Right ventricle myocardium superior (tissue), 1 donor: ENCODE results near the gene UPB1. TPM values are rescaled to one million over a fixed set of nuclear protein-coding genes. Genes with fewer than 3 reads are reported as not detected.
"Not testable (repeated sequence)": the region's sequence is repeated elsewhere in the genome, so short reads cannot be mapped to it uniquely, and the experiment has no call there.

Experiments
- ATAC-seq: fragments of 200-7000 bp; cut with Tn5 transposase; one replicate; pipeline ENCODE4 v1.9.1; 2020; ENCODE audit warnings: mild to moderate bottlenecking; ENCODE audit not compliant: poor library complexity
- DNase-seq: peaks from one replicate; pipeline ENCODE4 v3.0.0-alpha.2; 2020
- intact Hi-C: fragments of 100-400 bp; cut with DNase I; formaldehyde crosslinking; loops from one replicate; pipeline ENCODE4 v1.11.2; 2022
- total RNA-seq: library from RNA; stranded (reverse); fragmentation: NEBNext Ultra II Directional; extraction: Animal tissue kit (Norgen Biotek cat#: 25700); gene quantifications from one replicate; pipeline ENCODE4 v1.2.1, GENCODE V29; 2021
- donor health status: DM: no; HTN: yes; CAD: no; lungs with severe emphysema.

UPB1 gene
- total RNA-seq, 1 donor from 2014 or later: 1.7 TPM

DNA sequence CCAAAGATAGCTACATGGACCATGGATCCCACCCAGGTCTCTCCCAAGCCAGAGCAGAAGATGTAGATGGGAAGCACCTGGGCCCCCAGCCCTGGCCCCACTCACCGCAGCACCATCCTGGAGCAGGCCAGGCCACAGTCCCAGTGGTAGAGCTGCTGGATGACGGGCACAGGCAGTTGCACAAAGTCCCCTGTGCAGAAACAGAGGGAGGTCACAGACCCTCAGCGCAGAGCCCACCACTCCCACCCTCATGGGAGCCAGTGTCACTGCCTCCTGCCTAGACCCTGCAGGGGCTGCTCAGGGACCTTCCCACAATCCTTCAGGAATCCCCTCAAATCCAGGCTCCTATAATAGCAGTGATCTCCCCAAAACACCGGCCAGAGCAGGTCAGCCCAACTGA is 53.7 kb downstream of the UPB1 start:
- ATAC-seq (no peak), DNase-seq (no peak)
- intact Hi-C loops: no loop called here

DNA sequence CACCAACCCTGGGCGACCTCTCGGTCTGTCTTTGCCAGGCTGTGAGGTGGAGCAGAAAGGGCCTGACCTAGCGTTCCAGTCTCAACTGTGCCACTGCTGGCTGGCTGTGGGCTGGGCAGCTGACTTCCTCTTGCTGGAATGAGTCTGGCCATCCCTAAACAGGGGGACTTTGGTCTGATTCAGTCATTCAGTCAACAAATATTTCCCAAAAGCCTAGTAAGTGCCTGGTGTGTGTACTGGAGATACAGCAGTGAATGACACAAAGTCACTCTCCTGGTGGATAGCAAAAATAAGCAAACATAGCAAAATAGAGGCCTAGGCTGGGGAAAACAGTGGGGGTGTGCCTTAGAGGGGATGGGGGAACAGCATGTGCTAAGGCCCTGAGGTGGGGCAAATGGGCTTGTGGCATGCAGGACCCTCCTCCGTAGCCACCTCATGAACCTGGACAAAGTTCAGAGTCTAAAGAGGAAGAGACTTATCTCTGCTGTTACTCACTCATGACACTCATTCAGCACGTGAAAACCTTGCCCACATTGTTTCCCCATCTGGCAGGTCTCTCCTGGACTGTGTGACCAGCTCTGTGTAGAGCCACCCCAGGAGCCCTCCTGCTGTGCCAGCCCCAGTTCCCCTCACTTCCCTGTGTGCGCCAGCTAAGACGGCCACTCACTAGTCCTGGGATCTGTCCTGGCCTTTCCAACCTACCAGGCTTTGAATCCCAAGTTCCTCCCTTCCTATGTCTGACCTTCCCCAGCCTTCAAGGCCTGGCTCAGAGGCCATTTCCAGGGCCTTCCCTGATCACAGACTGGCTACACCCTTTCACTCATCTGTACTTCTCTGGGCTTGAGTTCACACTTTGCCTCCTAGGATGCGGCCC is 55.1 kb downstream of the UPB1 start:
- DNase-seq (no peak), ATAC-seq (no peak)
- intact Hi-C loops: no loop called here

DNA sequence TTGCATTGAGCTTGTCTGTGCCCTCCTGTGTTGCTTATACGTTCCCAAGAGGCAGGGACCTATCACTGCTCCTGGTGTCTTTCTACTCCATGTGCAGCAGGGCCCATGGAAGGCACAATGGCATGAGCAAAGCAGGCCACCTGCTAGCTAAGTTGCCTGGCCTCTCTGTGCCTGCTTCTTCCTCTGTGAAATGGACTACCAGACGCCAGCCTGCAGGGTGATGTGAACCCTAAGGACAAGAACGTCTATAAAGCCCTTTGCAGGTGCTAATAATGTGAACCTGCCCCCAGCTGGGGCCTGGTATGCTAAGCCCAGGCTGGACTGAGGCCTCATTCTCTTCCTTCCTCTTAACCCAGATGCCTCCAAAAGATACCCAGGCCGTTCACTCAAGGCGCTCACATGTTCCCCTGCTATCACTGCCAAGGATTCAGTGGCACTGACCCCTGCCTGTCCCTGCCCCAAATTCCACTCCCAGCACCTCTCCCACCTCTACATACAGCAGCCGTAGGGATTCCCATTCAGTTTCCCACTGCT is 55.8 kb downstream of the UPB1 start:
- DNase-seq: no peak
- intact Hi-C loops: no loop called here
- no peak for ATAC-seq

DNA sequence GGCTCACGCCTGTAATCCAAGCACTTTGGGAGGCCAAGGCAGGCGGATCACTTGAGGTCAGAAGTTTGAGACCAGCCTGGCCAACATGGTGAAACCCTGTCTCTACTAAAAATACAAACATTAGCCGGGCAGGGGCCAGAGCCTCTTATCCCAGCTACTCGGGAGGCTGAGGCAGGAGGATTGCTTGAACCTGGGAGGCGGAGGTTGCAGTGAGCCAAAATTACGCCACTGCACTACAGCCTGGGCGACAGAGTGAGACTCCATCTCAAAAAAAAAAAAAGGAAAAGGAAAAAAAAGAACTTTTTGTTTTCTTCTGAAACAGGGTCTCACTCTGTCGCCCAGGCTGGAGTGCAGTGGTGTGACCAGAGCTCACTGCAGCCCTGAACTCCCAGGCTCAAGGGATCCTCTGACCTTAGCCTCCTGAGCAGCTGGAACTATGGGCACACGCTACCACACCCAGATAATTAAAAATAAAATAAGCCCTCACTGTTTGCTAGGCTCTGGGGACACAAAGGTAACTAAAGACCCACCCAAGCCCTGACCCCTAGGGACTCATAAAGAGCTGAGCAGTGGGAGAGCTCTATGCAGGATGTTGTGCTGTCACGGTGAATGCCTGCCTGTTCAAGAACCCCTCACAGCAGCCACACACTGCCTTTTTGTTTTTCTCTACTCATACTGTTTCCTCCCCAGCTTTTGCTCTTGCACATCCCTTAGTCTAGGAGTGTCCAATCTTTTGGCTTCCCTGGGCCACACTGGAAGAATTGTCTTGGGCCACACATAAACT is 57.6 kb downstream of the UPB1 start:
- ATAC-seq, intact Hi-C loops, DNase-seq: not testable (repeated sequence)

DNA sequence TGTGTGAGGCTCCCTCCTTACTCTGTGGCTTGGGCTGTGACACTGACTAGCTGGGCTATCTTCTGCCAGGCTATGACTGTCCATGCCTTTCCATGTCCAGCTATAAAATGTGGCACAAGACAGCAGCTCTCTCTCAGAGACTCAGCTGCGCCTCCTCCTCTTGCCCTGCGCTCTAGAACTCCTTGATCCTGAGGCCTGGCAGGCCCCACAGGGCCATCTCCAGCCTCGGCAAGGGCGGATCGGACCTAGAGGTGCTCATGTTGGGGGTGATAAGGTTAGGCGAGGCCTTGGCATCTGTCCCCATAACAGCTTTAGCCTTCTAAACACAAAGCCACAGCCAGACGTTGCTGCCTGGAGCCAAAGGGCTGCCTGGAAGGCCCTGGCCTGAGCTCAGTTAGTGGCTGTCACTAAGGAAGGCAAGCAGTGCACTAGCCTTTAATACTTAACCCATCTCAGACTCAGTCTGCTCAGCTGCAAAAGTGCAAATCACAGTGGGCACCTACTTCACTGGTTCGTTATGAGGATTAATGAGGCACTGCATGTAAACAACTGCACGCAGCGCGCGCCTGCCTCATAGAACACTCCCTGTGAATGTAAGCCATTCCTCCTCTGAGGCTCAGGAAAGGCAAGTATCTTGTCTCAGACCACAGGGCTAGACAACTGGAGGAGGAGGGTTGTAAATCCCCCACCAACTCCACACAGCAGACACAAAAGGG is 58.6 kb downstream of the UPB1 start:
- peak; percentile 71 for DNase-seq
- intact Hi-C loops: no loop called here
- peak; percentile 14 for ATAC-seq

DNA sequence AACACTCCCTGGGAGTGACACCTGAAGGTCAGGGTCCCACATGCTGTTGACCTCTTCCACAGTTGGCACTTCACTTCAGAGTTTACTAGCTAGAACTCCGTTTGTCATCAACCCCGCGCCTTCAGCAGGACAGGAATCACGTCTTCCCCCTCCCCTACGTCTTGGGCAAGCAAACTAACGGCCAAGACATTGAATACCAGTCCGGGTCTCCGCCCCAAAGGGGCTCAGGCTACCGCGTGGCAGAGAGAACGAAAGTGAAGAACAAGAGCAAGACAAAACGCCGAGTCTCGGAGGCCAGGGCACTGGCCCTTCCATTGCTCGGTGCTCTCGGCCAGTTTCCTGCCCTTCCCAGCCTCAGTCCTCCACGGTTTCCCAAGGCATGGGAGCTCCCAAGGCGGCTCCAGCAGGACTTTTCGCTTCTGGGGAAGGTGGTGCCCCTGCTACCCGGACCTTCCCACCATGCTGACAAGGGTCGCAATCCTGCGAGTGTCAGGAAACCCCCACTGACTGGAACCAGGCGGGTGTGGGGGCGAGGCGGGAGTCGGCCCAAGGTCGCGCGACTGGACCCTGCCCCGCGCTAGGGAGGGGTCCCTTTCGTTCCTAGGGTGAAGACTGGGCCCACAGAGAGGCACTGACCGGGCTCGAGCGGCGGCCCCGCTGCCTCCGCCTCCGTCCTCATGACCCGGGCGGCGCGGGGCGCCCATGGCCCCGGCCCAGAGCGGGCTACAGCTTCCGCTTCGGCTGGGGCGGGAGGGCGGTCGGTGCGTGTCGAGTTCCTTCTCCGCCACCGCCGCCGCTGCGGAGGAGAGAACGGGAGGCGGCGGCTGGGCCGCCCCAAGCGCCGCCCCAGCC is 59.4 kb downstream of the UPB1 start, which contains the start of gene GUCD1:
Gene GUCD1, minus strand, starts transcription at position 826 of the 852 bp plus-strand sequence. Its CDS starts 147 bp downstream, at position 679.
- intact Hi-C loops: no loop called here
- peak; percentile 1 for ATAC-seq
- peak; percentile 51 for DNase-seq

DNA sequence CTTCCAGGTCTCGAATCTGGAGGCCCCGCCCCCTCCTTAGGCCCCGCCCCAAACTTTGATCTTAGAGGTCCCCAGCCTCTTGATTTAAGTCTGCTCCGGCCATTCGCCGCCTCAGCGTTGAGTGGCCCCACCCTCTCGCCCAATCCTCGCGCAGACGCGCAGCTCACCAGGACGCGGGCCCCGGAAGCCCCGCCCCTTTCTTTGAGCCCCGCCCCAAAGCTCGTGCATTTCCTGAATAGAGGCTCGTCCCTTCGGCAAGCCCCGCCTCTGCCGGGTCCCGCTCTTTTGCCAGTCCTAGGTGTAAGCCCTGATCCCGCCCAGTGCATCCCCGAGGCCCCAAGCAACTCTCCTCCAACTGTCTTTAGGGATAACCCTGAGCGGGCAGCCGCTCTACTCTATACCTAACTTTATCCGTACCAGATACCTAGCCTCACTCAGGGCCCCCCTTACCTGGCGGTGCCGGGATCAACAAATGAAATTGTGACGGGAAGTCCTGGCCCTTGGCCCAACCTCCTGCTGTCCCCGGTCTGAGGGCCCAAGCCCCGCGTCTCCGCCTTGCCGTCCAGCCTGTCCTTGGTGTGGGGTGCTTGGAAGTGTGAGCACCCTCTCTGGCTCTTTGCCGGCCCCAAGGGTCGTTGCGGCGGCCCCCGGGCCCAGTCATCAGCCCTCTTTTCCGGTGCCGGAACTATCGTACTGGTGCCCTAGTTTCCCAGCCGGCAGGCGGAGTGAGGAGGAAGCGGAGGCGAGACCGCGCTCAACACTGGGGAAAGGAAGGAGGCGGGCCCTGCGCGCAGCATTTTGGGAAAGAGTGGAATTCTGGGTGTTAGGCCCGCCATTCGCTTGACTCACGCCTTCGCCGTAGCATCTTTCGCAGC is 60.3 kb downstream of the UPB1 start, which contains the start of gene SNRPD3:
Gene SNRPD3, plus strand, starts transcription at position 835 of the 875 bp plus-strand sequence. CDS start 1,676 bp downstream, outside the sequence.
- ATAC-seq (peak; percentile 90), DNase-seq (peak; percentile 100)
- intact Hi-C loops: no loop called here

DNA sequence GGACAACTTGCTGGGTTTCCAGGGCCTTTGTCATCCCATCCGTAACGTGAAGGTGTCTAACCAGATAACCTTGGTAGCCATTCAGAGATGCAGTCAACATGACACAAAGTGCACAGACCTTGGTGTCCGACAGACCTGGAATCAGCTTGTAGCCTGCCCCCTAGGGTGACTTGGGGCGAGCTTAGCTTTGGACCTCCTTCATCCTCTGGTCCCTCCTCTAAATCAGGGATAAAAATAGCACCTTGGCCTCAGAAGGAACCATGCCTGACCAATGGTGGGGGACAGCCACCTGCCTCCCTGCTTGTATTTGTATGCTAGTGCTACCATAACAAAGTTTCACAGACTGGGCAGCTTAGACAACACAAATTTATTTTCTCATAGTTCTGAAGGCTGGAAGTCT is 64.3 kb downstream of the UPB1 start:
- intact Hi-C loops: no loop called here
- DNase-seq (no peak), ATAC-seq (no peak)

DNA sequence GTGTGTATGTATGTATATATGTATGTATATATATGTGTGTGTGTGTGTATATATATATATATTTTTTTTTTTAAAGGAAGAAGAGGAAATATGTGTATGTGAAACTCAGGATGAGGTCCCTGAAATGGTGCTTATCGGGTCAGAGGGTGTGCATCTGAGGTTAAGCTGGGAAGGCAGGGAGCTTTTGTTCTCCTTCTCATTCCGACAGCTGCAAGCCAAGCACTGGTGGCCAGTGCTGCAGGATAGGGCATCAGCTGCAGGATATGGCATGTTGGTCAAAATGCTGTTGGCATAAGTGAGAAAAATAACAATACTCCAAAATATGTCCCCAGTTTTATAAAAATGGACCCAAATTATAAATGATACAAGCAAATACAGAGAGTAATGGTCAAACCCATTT is 68.1 kb downstream of the UPB1 start:
- ATAC-seq (no peak), DNase-seq (no peak)
- intact Hi-C loops: no loop called here

DNA sequence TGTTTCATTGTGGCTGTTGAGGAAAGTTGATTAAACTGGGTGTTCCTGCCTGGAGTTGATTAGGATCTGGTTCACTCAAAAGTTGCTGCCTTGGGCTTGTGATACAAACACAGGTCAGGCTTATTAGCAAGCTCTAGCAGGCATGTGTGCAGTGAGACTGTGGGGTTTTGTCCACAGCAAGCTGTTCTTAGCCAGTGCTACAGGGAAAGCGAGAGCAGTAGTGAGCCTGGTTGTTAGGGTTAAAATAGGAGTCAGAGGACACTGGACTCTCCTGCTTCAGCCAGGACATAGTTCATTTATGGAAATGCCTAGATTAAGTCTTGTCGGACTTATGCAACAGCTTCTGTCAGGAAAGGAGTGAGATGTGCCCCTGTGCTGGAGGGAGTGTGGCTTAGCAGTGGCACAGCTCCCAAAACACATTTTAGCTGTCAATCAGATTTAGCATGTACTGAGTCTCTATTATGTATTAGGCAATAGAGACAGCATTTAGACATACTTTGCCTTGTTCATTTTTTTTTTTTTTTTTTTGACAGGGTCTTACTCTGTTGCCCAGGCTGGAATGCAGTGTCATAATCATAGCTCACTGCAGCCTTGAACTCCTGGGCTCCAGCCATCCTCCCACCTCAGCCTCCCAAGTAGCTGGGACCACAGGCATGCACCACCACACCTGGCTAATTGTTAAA is 69.4 kb downstream of the UPB1 start:
- peak; percentile 92 for ATAC-seq
- intact Hi-C loops: no loop called here
- DNase-seq: no peak

DNA sequence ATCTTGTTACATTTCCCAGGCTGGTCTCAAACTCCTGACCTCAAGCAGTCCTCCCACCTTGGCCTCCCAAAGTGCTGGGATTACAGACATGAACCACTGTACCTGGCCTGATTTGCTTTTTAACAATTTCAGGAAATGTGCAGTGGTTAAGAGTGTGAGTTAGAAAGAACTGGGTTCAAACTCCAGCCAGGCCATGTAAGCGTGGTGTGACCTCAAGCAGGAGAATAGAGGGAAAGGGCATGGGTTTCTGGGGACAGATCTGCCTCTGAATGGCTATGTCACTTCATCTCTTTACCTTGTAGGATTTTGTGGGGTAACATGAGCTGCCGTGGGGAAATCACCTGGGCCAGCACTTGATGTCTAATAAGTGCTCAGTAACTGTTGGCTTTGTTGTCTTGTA is 69.9 kb downstream of the UPB1 start:
- no peak for ATAC-seq
- intact Hi-C loops: no loop called here
- no peak for DNase-seq

DNA sequence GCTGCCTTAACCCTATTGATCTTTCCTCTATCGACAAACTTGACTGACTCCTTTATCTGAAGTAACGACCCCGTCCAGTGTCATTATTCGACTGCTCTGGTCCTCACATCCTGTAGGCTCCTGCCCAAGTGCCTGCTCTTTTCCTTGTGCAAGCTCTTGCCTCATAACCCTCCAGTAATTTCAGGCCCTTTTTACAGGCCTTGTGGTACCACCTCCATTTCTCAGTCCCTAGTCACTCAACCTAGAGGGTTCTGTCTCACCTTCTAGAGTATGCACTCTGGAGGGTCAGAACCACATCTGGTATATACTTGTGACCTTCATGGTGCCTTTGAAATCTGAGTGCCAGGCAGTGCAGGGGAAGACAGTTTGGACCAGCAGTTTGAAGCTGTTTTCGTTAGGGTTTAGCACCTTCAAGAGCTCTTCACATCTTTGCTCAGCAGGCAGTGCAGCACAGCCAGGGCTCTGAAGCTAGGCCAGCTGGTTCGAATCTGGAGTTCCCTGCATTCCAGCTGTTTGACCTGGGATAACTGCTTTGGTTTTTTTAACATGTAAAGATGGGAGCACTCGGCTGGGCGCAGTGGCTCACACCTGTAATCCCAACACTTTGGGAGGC is 71.9 kb downstream of the UPB1 start:
- no peak for ATAC-seq
- DNase-seq: no peak
- intact Hi-C loops: no loop called here

DNA sequence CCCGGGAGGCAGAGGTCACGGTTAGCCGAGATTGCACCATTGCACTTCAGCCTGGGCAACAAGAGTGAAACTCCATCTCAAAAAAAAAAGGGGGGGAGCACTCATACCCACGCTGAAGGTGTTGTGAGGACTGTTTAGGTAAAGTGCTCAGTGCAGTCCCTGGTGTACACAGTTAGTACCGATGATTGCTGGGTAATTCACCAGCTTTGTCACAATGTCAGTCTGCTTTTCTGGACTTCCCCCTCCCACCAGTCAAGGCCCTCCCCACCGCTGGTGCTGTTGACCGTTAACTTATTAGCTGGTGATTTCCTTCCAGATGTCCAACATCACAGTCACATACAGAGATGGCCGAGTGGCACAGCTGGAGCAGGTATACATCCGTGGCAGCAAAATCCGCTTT is 72.5 kb downstream of the UPB1 start:
- no peak for DNase-seq
- intact Hi-C loops: no loop called here

DNA sequence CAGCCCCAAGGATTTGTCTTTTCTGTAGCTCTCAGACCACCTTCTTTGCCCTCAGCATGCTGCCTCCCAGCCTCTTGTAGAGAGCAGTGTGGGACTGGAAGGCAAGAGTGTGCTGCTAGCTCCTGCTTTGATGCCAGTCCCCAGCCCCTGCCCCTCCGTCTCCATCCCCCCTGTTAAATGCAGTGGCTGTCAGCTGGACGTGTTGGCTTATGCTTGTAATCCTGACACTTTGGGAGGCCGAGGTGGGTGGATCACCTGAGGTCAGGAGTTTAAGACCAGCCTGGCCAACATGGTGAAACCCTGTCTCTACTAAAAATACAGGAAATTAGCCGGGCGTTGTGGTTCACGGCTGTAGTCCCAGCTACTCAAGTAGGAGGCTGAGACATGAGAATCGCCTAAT is 76.1 kb downstream of the UPB1 start:
- ATAC-seq: no peak
- intact Hi-C loops: no loop called here

More for the DNA sequence above, 72.5 kb downstream of the UPB1 start:
- ATAC-seq: no peak

DNA sequence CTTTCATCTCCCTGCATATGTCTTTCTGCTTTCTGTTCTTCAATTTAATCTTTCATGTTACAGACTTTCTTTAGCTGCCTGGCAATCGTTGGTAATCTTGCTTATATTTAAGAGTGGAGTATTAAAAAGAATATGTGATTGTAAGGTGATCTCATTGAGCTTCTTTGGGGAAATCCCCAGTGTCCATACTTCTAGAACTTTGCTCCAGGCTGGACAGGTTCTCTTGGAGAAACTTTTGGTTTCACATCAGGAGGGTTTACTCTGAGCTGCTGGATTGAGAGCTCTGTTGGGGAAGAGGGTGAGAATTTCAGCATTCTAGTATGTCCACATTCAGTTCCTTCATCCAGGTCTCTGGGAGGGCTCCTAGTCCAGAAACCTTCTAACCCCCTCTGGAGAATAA is 81.6 kb downstream of the UPB1 start:
- ATAC-seq (no peak), DNase-seq (no peak)
- intact Hi-C loops: no loop called here

More for the DNA sequence above, 76.1 kb downstream of the UPB1 start:
- DNase-seq: no peak
